ENCODE results near the gene SP110.

DNA sequence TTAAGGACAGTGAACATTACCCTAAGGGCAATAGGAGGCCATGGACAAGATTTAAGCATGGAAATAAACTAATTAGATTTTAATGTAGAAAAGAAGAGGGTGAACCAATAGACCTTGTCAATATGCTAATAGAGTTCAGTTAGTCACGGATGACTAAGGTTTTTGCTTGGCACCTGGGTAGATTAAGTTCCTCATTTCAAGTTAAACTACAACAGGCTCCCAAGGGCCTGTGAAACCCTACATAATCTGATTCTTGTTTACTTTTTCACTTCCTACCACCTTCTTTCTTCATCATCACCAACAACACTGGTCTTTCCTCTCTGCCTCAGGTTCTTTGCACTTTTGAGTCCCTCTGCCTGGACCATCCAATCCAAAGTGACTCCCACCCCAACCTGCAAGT, 14.8 kb downstream of the SP110 start:
- TF ChIP-seq CREB1 (IDR thresholded peaks at IDR 0.05; ENCODE audit: low read depth) = no peak
- TF ChIP-seq FOXM1 (IDR thresholded peaks at IDR 0.05; ENCODE audit: borderline replicate concordance, low read depth) = no peak
- no peak for TF ChIP-seq TAF1 (IDR thresholded peaks at IDR 0.05; ENCODE audit: low read depth)
- no peak for TF ChIP-seq YY1 (IDR thresholded peaks at IDR 0.05; ENCODE audit: low read depth)
- no peak for TF ChIP-seq RAD21 (IDR thresholded peaks at IDR 0.05; ENCODE audit: low read depth)
- no peak for TF ChIP-seq EP300 (IDR thresholded peaks at IDR 0.05; ENCODE audit: borderline replicate concordance)

Data from Ishikawa (cell line).